ENCODE measurements around the gene EXOC7.

DNA sequence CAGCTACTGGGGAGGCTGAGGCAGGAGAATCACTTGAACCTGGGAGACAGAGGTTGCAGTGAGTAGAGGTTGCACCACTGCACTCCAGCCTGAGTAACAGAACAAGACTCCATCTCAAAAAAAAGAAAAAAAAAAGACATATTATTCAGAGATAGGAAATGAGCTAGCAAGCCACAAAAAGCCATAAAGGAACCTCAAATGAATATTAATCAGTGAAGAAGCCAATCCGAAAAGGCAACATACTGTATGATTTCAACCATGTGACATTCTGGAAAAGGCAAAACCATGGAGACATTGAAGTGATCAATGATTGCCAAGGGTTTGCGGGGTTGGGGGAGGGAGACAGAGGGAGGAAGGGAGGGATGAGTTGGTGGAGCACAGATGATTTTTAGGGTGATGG lies 8.4 kb upstream of the EXOC7 start:
- TF ChIP-seq CTCF (IDR thresholded peaks at IDR 0.05) (no peak), ZFX (IDR thresholded peaks at IDR 0.05; ENCODE audit: borderline replicate concordance) (no peak)

Data from 22Rv1 (cell line).